PC-9 (cell line): Measurements from ENCODE around the gene GJC2. TPM values are rescaled to one million over a fixed set of nuclear protein-coding genes. Genes with fewer than 3 reads are reported as not detected.
A peak's percentile ranks its signal among the peaks of the same experiment; 100 is the strongest.

ENCODE experiments used
- BruUV-seq: library from RNA; stranded (reverse); fragments of 400-500 nt; replicated peaks from 2 replicates; lab custom pipeline; 2021; lab: Mats Ljungman, UMichigan
- CTCF ChIA-PET: fragments of 300-600 bp; sonication (Branson Sonifier 250); formaldehyde crosslinking; loops from one replicate; lab custom pipeline; 2022; ENCODE audit warnings: antibody characterized with exemption; lab: Charles Lee
- POLR2A ChIA-PET: fragments of 300-600 bp; sonication (Branson Sonifier 250); formaldehyde crosslinking; loops from one replicate; lab custom pipeline; 2022; ENCODE audit warnings: antibody characterized with exemption; ENCODE audit not compliant: unreplicated experiment; lab: Charles Lee
- DNase-seq, 2 experiments: peaks; one replicate each; pipeline versions ENCODE4 v3.0.0 to v3.0.0-alpha.2; 2015 to 2022; ENCODE audit warnings: mixed read lengths in 1 of 2
- H2AFZ ChIP-seq: fragments of 200-600 bp; sonication (generic); 2 replicates; pipeline ENCODE4 v1.8.1; 2017; ENCODE audit warnings: antibody characterized with exemption
- H3F3A ChIP-seq: fragments of 200-600 bp; sonication (generic); 2 replicates; pipeline ENCODE4 v1.8.1; 2017; ENCODE audit warnings: antibody characterized with exemption, mild to moderate bottlenecking, low read depth; ENCODE audit not compliant: insufficient read depth
- H3K27ac ChIP-seq: fragments of 200-600 bp; sonication (generic); 2 replicates; pipeline ENCODE4 v1.6.1; 2016; ENCODE audit warnings: mixed run types
- H3K27me3 ChIP-seq: fragments of 200-600 bp; sonication (generic); 2 replicates; pipeline ENCODE4 v1.6.1; 2016; ENCODE audit warnings: low read depth, mixed run types; ENCODE audit not compliant: insufficient read depth
- H3K36me3 ChIP-seq: fragments of 200-600 bp; sonication (generic); 2 replicates; pipeline ENCODE4 v1.6.1; 2016; ENCODE audit warnings: low read depth, mixed run types
- H3K4me1 ChIP-seq: fragments of 200-600 bp; sonication (generic); replicated peaks from 2 replicates; pipeline ENCODE4 v1.6.1; 2016; ENCODE audit warnings: mixed run types; ENCODE audit not compliant: insufficient read depth
- H3K4me2 ChIP-seq: fragments of 200-600 bp; sonication (generic); 2 replicates; pipeline ENCODE4 v1.6.1; 2017; ENCODE audit warnings: mixed run types
- H3K4me3 ChIP-seq: fragments of 200-600 bp; sonication (generic); 2 replicates; pipeline ENCODE4 v1.6.1; 2016; ENCODE audit warnings: mixed run types
- H3K79me2 ChIP-seq: fragments of 200-600 bp; sonication (generic); 2 replicates; pipeline ENCODE4 v1.6.1; 2017; ENCODE audit warnings: low read depth, mixed run types
- H3K9me2 ChIP-seq: fragments of 200-600 bp; sonication (generic); 2 replicates; pipeline ENCODE4 v1.8.1; 2017; ENCODE audit warnings: mild to moderate bottlenecking; ENCODE audit not compliant: insufficient read depth
- H3K9me3 ChIP-seq: fragments of 200-600 bp; sonication (generic); 2 replicates; pipeline ENCODE4 v1.8.1; 2016; ENCODE audit warnings: low read depth; ENCODE audit not compliant: insufficient read depth
- H4K20me1 ChIP-seq: fragments of 200-600 bp; sonication (generic); 2 replicates; pipeline ENCODE4 v1.8.1; 2017; ENCODE audit not compliant: insufficient read depth
- EZH2 ChIP-seq: fragments of 200-600 bp; sonication (generic); IDR thresholded peaks from 2 replicates; pipeline ENCODE4 v1.8.0; 2017; ENCODE audit warnings: antibody characterized with exemption, low read depth
- intact Hi-C: fragments of 100-400 bp; cut with micrococcal nuclease; formaldehyde crosslinking; loops from one replicate; pipeline ENCODE4 v1.10.0; 2022; ENCODE audit not compliant: unreplicated experiment
- total RNA-seq: library from RNA; stranded (reverse); gene quantifications from 2 replicates; pipeline ENCODE4 v1.2.3, GENCODE V29; 2021
- TF ChIP-seq, protein P1 (sequence below): fragments of 200-600 bp; sonication (generic); conservative IDR thresholded peaks from 2 replicates; pipeline ENCODE4 v1.6.1; 2017; ENCODE audit warnings: mixed run types, antibody characterized with exemption, mild to moderate bottlenecking, moderate library complexity

The GJC2 gene
- total RNA-seq, 1 experiment from 2014 or later, result 2.1 TPM

DNA sequence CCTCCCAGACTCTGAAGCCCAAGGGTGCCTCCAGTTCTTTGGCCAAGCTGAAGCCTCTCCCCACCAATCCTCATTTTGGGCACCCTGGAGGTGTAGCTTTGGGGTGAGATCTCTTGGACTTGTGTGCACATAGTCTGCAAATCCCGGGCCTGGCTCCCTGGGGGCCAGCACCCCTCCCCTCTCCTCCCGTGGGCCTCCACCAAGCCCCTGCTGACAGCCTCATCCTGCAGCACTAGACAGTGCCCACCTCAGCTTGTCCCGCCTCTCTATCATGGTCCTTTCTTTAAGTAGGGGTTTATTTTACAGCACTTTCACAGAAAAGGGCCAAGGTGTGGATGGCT lies 3.2 kb downstream of the GJC2 start:
- Histone ChIP-seq H3K9me3 (no peaks in the 10 kb centered on the region), H3K79me2 (no peaks in the 10 kb centered on the region), H3K4me1 (no peaks in the 10 kb centered on the region), H4K20me1 (no peaks in the 10 kb centered on the region), H3K27me3 (no peaks in the 10 kb centered on the region), H3F3A (no peaks in the 10 kb centered on the region), H3K27ac (no peak overlapping the region), H3K9me2 (no peaks in the 10 kb centered on the region), H3K36me3 (no peaks in the 10 kb centered on the region), H3K4me2 (no peak overlapping the region), H3K4me3 (no peak overlapping the region), H2AFZ (no peak overlapping the region)
- intact Hi-C loops, result no loop called here
- POLR2A ChIA-PET, result no interaction called here
- no peak for DNase-seq
- BruUV-seq, result TSS peak; percentile 11
- CTCF ChIA-PET, result no interaction called here
- TF ChIP-seq, protein P1, sequence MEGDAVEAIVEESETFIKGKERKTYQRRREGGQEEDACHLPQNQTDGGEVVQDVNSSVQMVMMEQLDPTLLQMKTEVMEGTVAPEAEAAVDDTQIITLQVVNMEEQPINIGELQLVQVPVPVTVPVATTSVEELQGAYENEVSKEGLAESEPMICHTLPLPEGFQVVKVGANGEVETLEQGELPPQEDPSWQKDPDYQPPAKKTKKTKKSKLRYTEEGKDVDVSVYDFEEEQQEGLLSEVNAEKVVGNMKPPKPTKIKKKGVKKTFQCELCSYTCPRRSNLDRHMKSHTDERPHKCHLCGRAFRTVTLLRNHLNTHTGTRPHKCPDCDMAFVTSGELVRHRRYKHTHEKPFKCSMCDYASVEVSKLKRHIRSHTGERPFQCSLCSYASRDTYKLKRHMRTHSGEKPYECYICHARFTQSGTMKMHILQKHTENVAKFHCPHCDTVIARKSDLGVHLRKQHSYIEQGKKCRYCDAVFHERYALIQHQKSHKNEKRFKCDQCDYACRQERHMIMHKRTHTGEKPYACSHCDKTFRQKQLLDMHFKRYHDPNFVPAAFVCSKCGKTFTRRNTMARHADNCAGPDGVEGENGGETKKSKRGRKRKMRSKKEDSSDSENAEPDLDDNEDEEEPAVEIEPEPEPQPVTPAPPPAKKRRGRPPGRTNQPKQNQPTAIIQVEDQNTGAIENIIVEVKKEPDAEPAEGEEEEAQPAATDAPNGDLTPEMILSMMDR, result no peak
- no peak for TF ChIP-seq EZH2

DNA sequence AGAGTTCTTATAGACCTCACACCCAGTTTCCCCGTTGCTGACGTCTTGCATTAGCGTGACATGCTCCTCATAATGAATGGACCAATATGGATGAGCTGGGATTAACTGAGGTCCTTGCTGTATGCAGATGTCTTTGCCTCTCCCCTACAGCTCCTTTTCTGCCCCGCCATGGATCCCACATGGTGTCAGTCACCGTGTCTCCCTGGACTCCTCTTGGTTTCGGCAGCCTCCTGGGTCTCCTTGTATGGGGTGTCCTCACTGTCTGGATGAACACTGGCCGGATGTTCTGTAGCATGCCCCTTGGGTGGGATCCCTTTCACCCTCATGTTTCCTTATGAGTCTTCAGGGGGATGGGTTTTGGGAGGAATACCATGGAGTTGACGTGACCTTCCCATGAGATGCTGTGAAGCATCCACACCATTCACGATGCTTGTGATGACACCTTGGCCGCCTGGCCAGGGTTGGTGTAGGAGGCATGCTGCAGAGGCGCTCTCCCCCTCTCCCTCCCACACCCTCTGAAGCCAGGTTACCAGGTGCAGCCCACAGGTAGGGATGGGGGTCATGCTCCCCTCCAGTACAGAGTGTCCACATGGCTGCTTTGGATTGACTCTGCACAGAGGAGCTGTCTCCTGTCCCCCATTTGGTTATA lies 4.4 kb downstream of the GJC2 start:
- ChIA-PET CTCF (interaction anchor here (0.6 kb wide), 1 partner anchor 15 kb away, joined by 3 read pairs; no protein-coding TSS in a partner anchor), POLR2A (interaction anchor here (0.6 kb wide), 1 partner anchor 29 kb away, joined by 4 read pairs; no protein-coding TSS in a partner anchor)
- BruUV-seq, result no TSS peak
- Histone ChIP-seq H3K79me2 (no peaks in the 10 kb centered on the region), H3K4me2 (no peak overlapping the region), H2AFZ (no peak overlapping the region), H3F3A (no peaks in the 10 kb centered on the region), H3K36me3 (no peaks in the 10 kb centered on the region), H4K20me1 (no peaks in the 10 kb centered on the region), H3K9me3 (no peaks in the 10 kb centered on the region), H3K9me2 (no peaks in the 10 kb centered on the region), H3K4me1 (no peaks in the 10 kb centered on the region), H3K27ac (no peak overlapping the region), H3K4me3 (no peak overlapping the region), H3K27me3 (no peaks in the 10 kb centered on the region)
- intact Hi-C loops, result no loop called here
- TF ChIP-seq, protein P1, result no peak
- TF ChIP-seq EZH2, result no peak
- DNase-seq, result no peak

DNA sequence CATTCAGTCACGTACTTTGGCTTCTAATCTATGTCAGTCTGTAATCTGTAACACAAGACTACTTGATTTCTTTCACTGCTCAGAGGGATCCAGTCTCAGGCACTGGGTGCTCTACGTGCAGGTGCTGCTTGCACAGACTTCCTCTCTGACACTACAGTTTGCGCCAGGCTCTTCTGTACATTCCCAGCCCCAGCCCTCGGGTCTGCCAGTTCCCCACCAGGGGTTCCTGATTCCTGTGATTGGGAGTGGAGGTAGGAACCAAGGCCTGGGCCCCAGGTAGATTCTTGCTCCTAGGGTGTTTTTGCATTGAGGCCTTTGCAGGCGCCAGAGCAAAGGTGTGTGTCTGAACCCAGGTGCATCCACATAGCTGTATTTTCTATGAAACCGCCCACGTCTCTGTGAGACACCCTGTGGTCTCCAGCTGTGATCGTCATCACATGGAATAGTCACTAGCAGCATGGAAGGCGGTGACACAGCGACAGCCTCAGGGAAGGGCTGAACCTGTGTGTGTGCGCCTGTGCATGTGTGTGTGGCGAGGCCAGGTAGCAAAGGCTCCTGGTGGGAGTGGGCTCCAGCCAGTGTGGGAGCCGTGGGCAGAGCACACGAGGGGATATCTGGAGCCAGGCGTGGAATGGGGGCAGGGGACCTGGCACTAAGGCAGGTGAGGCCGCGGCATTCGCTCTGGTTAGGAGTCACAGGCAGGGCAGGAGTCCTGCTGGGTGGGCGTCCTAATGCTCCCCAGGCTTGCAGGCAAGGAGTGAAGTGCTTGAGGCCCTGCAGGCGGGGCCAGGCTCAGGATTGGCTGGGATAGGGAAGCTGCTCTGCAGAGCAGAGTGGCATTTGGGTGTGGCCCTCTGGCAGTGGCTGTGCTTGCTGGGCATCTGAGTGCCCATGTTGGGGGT lies 5.2 kb downstream of the GJC2 start:
- no peaks in the 10 kb centered on the region for H3F3A ChIP-seq
- no peaks in the 10 kb centered on the region for H3K9me2 ChIP-seq
- H3K27me3 ChIP-seq, result no peaks in the 10 kb centered on the region
- no peaks in the 10 kb centered on the region for H3K79me2 ChIP-seq
- H3K36me3 ChIP-seq, result no peaks in the 10 kb centered on the region
- H4K20me1 ChIP-seq, result no peaks in the 10 kb centered on the region
- ChIA-PET POLR2A (interaction anchor here (0.6 kb wide), 1 partner anchor 29 kb away, joined by 4 read pairs; no protein-coding TSS in a partner anchor), CTCF (interaction anchor here (0.6 to 1.0 kb wide), 2 partner anchors 10 to 123 kb away, joined by 3 to 5 read pairs; partner anchors contain the start of gene IBA57)
- no peaks in the 10 kb centered on the region for H3K9me3 ChIP-seq
- no peaks in the 10 kb centered on the region for H3K4me1 ChIP-seq
- BruUV-seq, result no TSS peak
- no peak for TF ChIP-seq EZH2
- TF ChIP-seq, protein P1, result no peak
- H3K27ac ChIP-seq, result no peak overlapping the region
- H3K4me3 ChIP-seq, result no peak overlapping the region
- H3K4me2 ChIP-seq, result no peak overlapping the region
- DNase-seq, result no peak
- intact Hi-C loops, result no loop called here
- H2AFZ ChIP-seq, result no peak overlapping the region
